GM19397 (cell line): Measurements from ENCODE around the gene COL6A2.
"Not testable (repeated sequence)": the region's sequence is repeated elsewhere in the genome, so short reads cannot be mapped to it uniquely, and the experiment has no call there.

Experiments used
- ATAC-seq: cut with Tn5 transposase; IDR thresholded peaks from one replicate; pipeline ENCODE4 v1.9.1; 2021; ENCODE audit warnings: mild to moderate bottlenecking, moderate library complexity; ENCODE audit not compliant: unreplicated experiment

COL6A2 gene

GRCh38 chr21:46097336-46098293 lies at the start of gene COL6A2:
TSS of gene COL6A2 (plus strand) at chr21:46098112.
- ATAC-seq = no peak

GRCh38 chr21:46048926-46049889 lies 48.7 kb upstream of the COL6A2 start:
- no peak for ATAC-seq

- ATAC-seq = no peak
Measured at GRCh38 chr21:46049890-46050667, 47.8 kb upstream of the COL6A2 start.

GRCh38 chr21:46050668-46051378 lies 47.1 kb upstream of the COL6A2 start:
- ATAC-seq = no peak

GRCh38 chr21:46051379-46051770 lies 46.5 kb upstream of the COL6A2 start:
- ATAC-seq = no peak

- ATAC-seq = no peak
Measured at GRCh38 chr21:46051821-46052675, 45.9 kb upstream of the COL6A2 start.

- ATAC-seq = no peak
Measured at GRCh38 chr21:46052703-46053651, 44.9 kb upstream of the COL6A2 start.

GRCh38 chr21:46054031-46054430 lies 43.9 kb upstream of the COL6A2 start:
- no peak for ATAC-seq

GRCh38 chr21:46054451-46054881 lies 43.4 kb upstream of the COL6A2 start:
- ATAC-seq = no peak

GRCh38 chr21:46055863-46056281 lies 42.0 kb upstream of the COL6A2 start:
- ATAC-seq = no peak

- ATAC-seq = no peak
Measured at GRCh38 chr21:46056450-46056903, 41.4 kb upstream of the COL6A2 start.

GRCh38 chr21:46057111-46057709 lies 40.7 kb upstream of the COL6A2 start:
- ATAC-seq = no peak

GRCh38 chr21:46057710-46058241 lies 40.1 kb upstream of the COL6A2 start:
- no peak for ATAC-seq

GRCh38 chr21:46058431-46059145 lies 39.3 kb upstream of the COL6A2 start:
- ATAC-seq = no peak

- ATAC-seq = no peak
Measured at GRCh38 chr21:46059195-46059594, 38.7 kb upstream of the COL6A2 start.

- ATAC-seq = not testable (repeated sequence)
Measured at GRCh38 chr21:46059711-46060455, 38.0 kb upstream of the COL6A2 start.
